ENCODE measurements around the gene AK8.
"Not testable (repeated sequence)": the region's sequence is repeated elsewhere in the genome, so short reads cannot be mapped to it uniquely, and the experiment has no call there.

AK8 gene

GRCh38 chr9:132721661-132722060 is 156.4 kb downstream of the AK8 start:
- no peak for DNase-seq (ENCODE audit: low read depth in 4 of 4, low spot score in 1 of 4)

- not testable (repeated sequence) for DNase-seq (ENCODE audit: low read depth in 4 of 4, low spot score in 1 of 4)
These were observed 159.6 kb downstream of the AK8 start for GRCh38 chr9:132718381-132718928.

- no peak for DNase-seq (ENCODE audit: low read depth in 4 of 4, low spot score in 1 of 4)
These were observed 160.6 kb downstream of the AK8 start for GRCh38 chr9:132717326-132717945.

GRCh38 chr9:132716007-132716406 is 162.1 kb downstream of the AK8 start:
- no peak for DNase-seq (ENCODE audit: low read depth in 4 of 4, low spot score in 1 of 4)

- DNase-seq (ENCODE audit: low read depth in 4 of 4, low spot score in 1 of 4), result no peak
These were observed 165.3 kb downstream of the AK8 start for GRCh38 chr9:132712753-132713152.

- DNase-seq (ENCODE audit: low read depth in 4 of 4, low spot score in 1 of 4), result no peak
These were observed 166.2 kb downstream of the AK8 start for GRCh38 chr9:132711846-132712245.

- DNase-seq (ENCODE audit: low read depth in 4 of 4, low spot score in 1 of 4), result not testable (repeated sequence)
These were observed 166.9 kb downstream of the AK8 start for GRCh38 chr9:132711152-132711551.

GRCh38 chr9:132710333-132710732 is 167.8 kb downstream of the AK8 start:
- no peak for DNase-seq (ENCODE audit: low read depth in 4 of 4, low spot score in 1 of 4)

- no peak for DNase-seq (ENCODE audit: low read depth in 4 of 4, low spot score in 1 of 4)
These were observed 169.2 kb downstream of the AK8 start for GRCh38 chr9:132708769-132709430.

GRCh38 chr9:132708239-132708638 is 169.8 kb downstream of the AK8 start:
- DNase-seq (ENCODE audit: low read depth in 4 of 4, low spot score in 1 of 4), result no peak

GRCh38 chr9:132703336-132703735 is 174.7 kb downstream of the AK8 start:
- no peak for DNase-seq (ENCODE audit: low read depth in 4 of 4, low spot score in 1 of 4)

- DNase-seq (ENCODE audit: low read depth in 4 of 4, low spot score in 1 of 4), result no peak
These were observed 175.8 kb downstream of the AK8 start for GRCh38 chr9:132702254-132702653.

- no peak for DNase-seq (ENCODE audit: low read depth in 4 of 4, low spot score in 1 of 4)
These were observed 178.1 kb downstream of the AK8 start for GRCh38 chr9:132699956-132700355.

GRCh38 chr9:132698989-132699388 is 179.1 kb downstream of the AK8 start:
- no peak for DNase-seq (ENCODE audit: low read depth in 4 of 4, low spot score in 1 of 4)

GRCh38 chr9:132697230-132697629 is 180.9 kb downstream of the AK8 start:
- no peak for DNase-seq (ENCODE audit: low read depth in 4 of 4, low spot score in 1 of 4)

- DNase-seq (ENCODE audit: low read depth in 4 of 4, low spot score in 1 of 4), result no peak
These were observed 183.9 kb downstream of the AK8 start for GRCh38 chr9:132694144-132694543.

GRCh38 chr9:132690696-132691095 is 187.4 kb downstream of the AK8 start:
- no peak for DNase-seq (ENCODE audit: low read depth in 4 of 4, low spot score in 1 of 4)

- DNase-seq (ENCODE audit: low read depth in 4 of 4, low spot score in 1 of 4), result no peak
These were observed 194.2 kb downstream of the AK8 start for GRCh38 chr9:132683873-132684272.

GRCh38 chr9:132681561-132681960 is 196.5 kb downstream of the AK8 start:
- DNase-seq (ENCODE audit: low read depth in 4 of 4, low spot score in 1 of 4), result no peak

- no peak for DNase-seq (ENCODE audit: low read depth in 4 of 4, low spot score in 1 of 4)
These were observed 198.0 kb downstream of the AK8 start for GRCh38 chr9:132679946-132680625.

- no peak for DNase-seq (ENCODE audit: low read depth in 4 of 4, low spot score in 1 of 4)
These were observed 200.1 kb downstream of the AK8 start for GRCh38 chr9:132677976-132678375.
